Skeletal muscle cell (primary cell): ENCODE measurements around the gene ID3.

Source experiments
- DNase-seq: peaks from one replicate; pipeline ENCODE4 v3.0.0-alpha.2; 2010; ENCODE audit warnings: low read depth
- H3K4me3 ChIP-seq: 2 replicates; pipeline ENCODE4 v1.5.1; 2011; ENCODE audit warnings: low read depth, mild to moderate bottlenecking, control low read depth, low read length, moderate library complexity

The ID3 gene

GRCh38 chr1:23509896-23510295, 49.4 kb downstream of the ID3 start:
- no peak overlapping the region for H3K4me3 ChIP-seq
- no peak for DNase-seq
